HEK293T (cell line): ENCODE measurements around the gene RNF113B.

Source experiments
- ARNT ChIP-seq: fragments of 450-650 bp; IDR thresholded peaks from 2 replicates; pipeline ENCODE4 v1.6.1; 2017; ENCODE audit warnings: mild to moderate bottlenecking
- BHLHE40 ChIP-seq: fragments of 450-650 bp; IDR thresholded peaks from 2 replicates; pipeline ENCODE4 v1.6.1; 2016; ENCODE audit warnings: mild to moderate bottlenecking, moderate library complexity, borderline replicate concordance
- ELF4 ChIP-seq: fragments of 450-650 bp; IDR thresholded peaks from 2 replicates; pipeline ENCODE4 v1.6.1; 2017; ENCODE audit warnings: antibody characterized with exemption
- FOXA1 ChIP-seq: fragments of 450-650 bp; IDR thresholded peaks from 2 replicates; pipeline ENCODE4 v1.6.1; 2016; ENCODE audit warnings: mild to moderate bottlenecking
- FOXK2 ChIP-seq: fragments of 450-650 bp; IDR thresholded peaks from 2 replicates; pipeline ENCODE4 v1.6.1; 2016; ENCODE audit warnings: mild to moderate bottlenecking
- FOXM1 ChIP-seq: fragments of 450-650 bp; IDR thresholded peaks from 2 replicates; pipeline ENCODE4 v1.6.1; 2017; ENCODE audit warnings: mild to moderate bottlenecking, borderline replicate concordance
- HDGF ChIP-seq: fragments of 450-650 bp; IDR thresholded peaks from 2 replicates; pipeline ENCODE4 v1.6.1; 2017; ENCODE audit warnings: antibody characterized with exemption, borderline replicate concordance
- NFRKB ChIP-seq: fragments of 450-650 bp; IDR thresholded peaks from 2 replicates; pipeline ENCODE4 v1.6.1; 2016; ENCODE audit warnings: mild to moderate bottlenecking, moderate library complexity
- SP1 ChIP-seq: fragments of 450-650 bp; IDR thresholded peaks from 2 replicates; pipeline ENCODE4 v1.6.1; 2017
- SUZ12 ChIP-seq: fragments of 450-650 bp; IDR thresholded peaks from 2 replicates; pipeline ENCODE4 v1.6.1; 2016; ENCODE audit warnings: mild to moderate bottlenecking
- TARDBP ChIP-seq: fragments of 450-650 bp; IDR thresholded peaks from 2 replicates; pipeline ENCODE4 v1.6.1; 2016
- ZNF384 ChIP-seq: fragments of 450-650 bp; IDR thresholded peaks from 2 replicates; pipeline ENCODE4 v1.6.1; 2016
- TF ChIP-seq, protein P1 (sequence below): fragments of 450-650 bp; IDR thresholded peaks from 2 replicates; pipeline ENCODE4 v1.6.1; 2016

DNA sequence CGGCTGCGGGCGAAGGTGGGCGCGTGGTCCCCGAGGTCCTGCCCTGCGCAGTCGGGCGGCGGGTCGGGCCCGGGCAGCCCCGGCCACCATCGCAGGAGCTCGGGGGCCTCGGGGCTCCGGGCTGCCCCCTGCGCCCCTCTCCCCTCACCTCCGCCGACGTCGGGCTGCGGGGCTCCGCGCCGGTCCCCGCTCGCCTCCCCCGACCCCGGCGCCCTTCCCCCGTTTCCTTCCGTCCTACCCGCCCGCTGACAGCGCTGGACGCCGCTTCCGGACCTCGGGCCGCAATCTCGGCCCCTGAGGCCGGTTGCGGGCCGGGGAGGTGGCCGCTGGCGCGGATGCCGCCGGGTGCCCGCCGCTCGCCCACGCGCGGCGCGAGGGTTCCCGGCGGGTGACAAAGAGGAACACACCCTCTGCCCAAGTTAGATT lies 33.5 kb downstream of the RNF113B start:
- TF ChIP-seq SP1, result no peak
- no peak for TF ChIP-seq HDGF
- TF ChIP-seq TARDBP, result no peak
- TF ChIP-seq ELF4, result no peak
- no peak for TF ChIP-seq FOXM1
- no peak for TF ChIP-seq BHLHE40
- TF ChIP-seq ZNF384, result no peak
- no peak for TF ChIP-seq FOXK2
- TF ChIP-seq, protein P1, sequence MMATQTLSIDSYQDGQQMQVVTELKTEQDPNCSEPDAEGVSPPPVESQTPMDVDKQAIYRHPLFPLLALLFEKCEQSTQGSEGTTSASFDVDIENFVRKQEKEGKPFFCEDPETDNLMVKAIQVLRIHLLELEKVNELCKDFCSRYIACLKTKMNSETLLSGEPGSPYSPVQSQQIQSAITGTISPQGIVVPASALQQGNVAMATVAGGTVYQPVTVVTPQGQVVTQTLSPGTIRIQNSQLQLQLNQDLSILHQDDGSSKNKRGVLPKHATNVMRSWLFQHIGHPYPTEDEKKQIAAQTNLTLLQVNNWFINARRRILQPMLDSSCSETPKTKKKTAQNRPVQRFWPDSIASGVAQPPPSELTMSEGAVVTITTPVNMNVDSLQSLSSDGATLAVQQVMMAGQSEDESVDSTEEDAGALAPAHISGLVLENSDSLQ, result no peak
- no peak for TF ChIP-seq ARNT
- TF ChIP-seq NFRKB, result no peak
- no peak for TF ChIP-seq SUZ12
- no peak for TF ChIP-seq FOXA1
